ENCODE measurements around the gene PIH1D1. TPM values are rescaled to one million over a fixed set of nuclear protein-coding genes. Genes with fewer than 3 reads are reported as not detected.

Gene PIH1D1
- total RNA-seq, 1 experiment from 2014 or later: 116 TPM

DNA sequence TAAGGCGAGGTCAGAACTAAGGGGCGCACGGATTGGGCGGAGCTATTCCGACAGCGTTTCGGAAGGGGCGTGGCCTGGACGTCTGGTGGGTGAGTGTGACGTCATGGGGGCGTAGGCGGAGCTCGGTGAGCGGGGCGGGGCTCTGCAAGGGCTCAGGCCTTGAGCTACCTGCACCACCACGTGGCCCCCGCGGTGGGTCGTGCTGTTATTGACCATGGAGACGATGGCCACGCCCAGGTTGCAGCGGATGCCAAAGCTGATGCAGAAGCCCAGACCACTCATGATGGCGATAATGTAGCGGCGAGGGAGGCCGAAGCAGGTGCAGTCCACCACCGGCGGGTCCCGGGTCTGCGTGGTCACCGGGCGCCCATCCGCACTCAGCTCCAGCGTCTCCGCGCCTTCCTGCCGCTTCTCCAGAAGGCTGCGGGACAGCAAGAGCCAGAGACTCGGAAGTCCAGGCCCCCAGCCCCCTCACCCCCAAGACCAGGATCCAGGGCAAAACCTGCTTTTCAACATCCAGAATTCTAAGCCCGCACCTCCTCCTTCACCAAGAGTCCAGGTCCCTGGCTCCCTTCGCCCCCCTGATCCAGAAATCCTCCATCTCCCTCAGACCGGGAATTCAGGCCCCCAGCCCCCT lies 15.1 kb downstream of the PIH1D1 start:
- TF ChIP-seq, protein P1, sequence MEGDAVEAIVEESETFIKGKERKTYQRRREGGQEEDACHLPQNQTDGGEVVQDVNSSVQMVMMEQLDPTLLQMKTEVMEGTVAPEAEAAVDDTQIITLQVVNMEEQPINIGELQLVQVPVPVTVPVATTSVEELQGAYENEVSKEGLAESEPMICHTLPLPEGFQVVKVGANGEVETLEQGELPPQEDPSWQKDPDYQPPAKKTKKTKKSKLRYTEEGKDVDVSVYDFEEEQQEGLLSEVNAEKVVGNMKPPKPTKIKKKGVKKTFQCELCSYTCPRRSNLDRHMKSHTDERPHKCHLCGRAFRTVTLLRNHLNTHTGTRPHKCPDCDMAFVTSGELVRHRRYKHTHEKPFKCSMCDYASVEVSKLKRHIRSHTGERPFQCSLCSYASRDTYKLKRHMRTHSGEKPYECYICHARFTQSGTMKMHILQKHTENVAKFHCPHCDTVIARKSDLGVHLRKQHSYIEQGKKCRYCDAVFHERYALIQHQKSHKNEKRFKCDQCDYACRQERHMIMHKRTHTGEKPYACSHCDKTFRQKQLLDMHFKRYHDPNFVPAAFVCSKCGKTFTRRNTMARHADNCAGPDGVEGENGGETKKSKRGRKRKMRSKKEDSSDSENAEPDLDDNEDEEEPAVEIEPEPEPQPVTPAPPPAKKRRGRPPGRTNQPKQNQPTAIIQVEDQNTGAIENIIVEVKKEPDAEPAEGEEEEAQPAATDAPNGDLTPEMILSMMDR (IDR thresholded peaks at IDR 0.05; ENCODE audit: unreplicated experiment): no peak
- POLR2A ChIA-PET: interaction anchor here (0.6 to 1.0 kb wide), 2 partner anchors 12 to 109 kb away, joined by 3 read pairs; no protein-coding TSS in a partner anchor
- CTCF ChIA-PET: interaction anchor here (0.7 kb wide), 3 partner anchors 46 to 168 kb away, joined by 3 to 4 read pairs (median 4); no protein-coding TSS in a partner anchor
- no TSS peak for BruUV-seq (replicated peaks)
- Mint-ChIP-seq H3K4me3 (ENCODE audit: unreplicated experiment) (no peak overlapping the region), H3K27ac (ENCODE audit: low read depth, unreplicated experiment) (no peak overlapping the region), H3K36me3 (ENCODE audit: insufficient read depth, unreplicated experiment) (no peaks in the 10 kb centered on the region), H3K9me3 (ENCODE audit: unreplicated experiment) (no peaks in the 10 kb centered on the region), H3K27me3 (ENCODE audit: insufficient read depth, unreplicated experiment) (peaks cover 52% of the 10 kb centered on the region), H3K4me1 (ENCODE audit: insufficient read depth, unreplicated experiment) (peaks cover 7% of the 10 kb centered on the region)
- no peak for DNase-seq (ENCODE audit: unreplicated experiment)
- intact Hi-C loops (cut with micrococcal nuclease): no loop called here

DNA sequence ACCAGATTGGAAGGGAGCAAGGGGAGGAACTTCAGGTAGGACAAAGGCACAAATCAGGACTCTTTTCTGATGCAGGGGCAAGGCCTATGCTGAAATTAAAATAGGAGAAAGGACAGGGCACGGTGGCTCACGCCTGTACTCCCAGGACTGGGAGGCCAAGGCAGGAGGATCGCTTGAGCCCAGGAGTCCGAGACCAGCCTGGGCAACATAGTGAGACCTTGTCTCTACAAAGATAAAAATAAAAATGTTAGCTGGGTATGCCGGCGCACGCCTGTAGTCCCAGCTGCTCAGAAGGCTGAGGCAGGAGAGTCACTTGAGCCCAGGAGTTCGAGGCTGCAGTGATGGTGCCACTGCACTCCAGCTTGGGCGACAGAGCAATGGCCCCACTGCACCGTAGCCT lies 15.9 kb downstream of the PIH1D1 start:
- Mint-ChIP-seq H3K4me1 (ENCODE audit: insufficient read depth, unreplicated experiment) (peaks cover 3% of the 10 kb centered on the region), H3K9me3 (ENCODE audit: unreplicated experiment) (no peaks in the 10 kb centered on the region), H3K4me3 (ENCODE audit: unreplicated experiment) (no peak overlapping the region), H3K27me3 (ENCODE audit: insufficient read depth, unreplicated experiment) (peaks cover 49% of the 10 kb centered on the region), H3K36me3 (ENCODE audit: insufficient read depth, unreplicated experiment) (no peaks in the 10 kb centered on the region), H3K27ac (ENCODE audit: low read depth, unreplicated experiment) (no peak overlapping the region)
- BruUV-seq (replicated peaks): no TSS peak
- TF ChIP-seq, protein P1 (IDR thresholded peaks at IDR 0.05; ENCODE audit: unreplicated experiment): no peak
- intact Hi-C loops (cut with micrococcal nuclease): no loop called here
- CTCF ChIA-PET: interaction anchor here (0.7 to 1.0 kb wide), 2 partner anchors 42 to 167 kb away, joined by 3 to 4 read pairs; no protein-coding TSS in a partner anchor
- POLR2A ChIA-PET: interaction anchor here (0.6 kb wide), 1 partner anchor 110 kb away, joined by 3 read pairs; no protein-coding TSS in a partner anchor
- no peak for DNase-seq (ENCODE audit: unreplicated experiment)

DNA sequence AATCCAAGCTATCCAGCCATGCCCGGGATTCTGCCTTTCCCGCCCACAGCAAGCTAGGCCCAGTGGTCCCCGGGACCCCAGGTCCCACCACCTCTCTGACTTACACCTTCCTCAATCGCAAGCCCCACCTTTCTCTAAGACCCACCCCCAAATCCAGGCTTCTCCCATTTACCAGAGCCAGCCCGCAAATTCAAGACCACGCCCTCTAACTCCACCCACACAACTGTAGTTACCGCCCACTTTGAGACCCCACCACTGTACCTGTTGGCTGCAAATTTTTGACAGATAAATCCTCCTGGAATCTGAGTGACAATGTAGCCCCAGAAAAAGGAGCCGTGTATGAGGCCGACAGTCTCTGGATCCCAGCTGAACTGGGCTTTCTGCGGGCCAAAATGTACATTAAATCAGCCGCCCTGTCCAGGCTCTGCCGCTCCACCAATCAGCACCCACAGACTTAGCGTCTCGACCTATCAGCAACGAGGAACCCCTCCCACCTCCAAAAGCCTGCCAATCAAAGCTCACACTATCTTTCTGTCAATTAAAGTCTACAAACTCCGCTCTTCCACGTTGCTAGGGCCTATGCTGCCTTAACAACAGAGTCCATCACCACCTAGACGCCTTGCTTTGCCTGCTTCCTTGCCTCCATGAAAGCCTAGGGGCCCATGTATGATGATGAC lies 16.6 kb downstream of the PIH1D1 start:
- peaks cover 49% of the 10 kb centered on the region for H3K27me3 Mint-ChIP-seq (ENCODE audit: insufficient read depth, unreplicated experiment)
- no peaks in the 10 kb centered on the region for H3K36me3 Mint-ChIP-seq (ENCODE audit: insufficient read depth, unreplicated experiment)
- BruUV-seq (replicated peaks): no TSS peak
- no peaks in the 10 kb centered on the region for H3K4me1 Mint-ChIP-seq (ENCODE audit: insufficient read depth, unreplicated experiment)
- no peak overlapping the region for H3K27ac Mint-ChIP-seq (ENCODE audit: low read depth, unreplicated experiment)
- ChIA-PET CTCF (interaction anchor here (1.0 kb wide), 1 partner anchor 42 kb away, joined by 3 read pairs; no protein-coding TSS in a partner anchor), POLR2A (no interaction called here)
- TF ChIP-seq, protein P1 (IDR thresholded peaks at IDR 0.05; ENCODE audit: unreplicated experiment): no peak
- no peaks in the 10 kb centered on the region for H3K9me3 Mint-ChIP-seq (ENCODE audit: unreplicated experiment)
- no peak for DNase-seq (ENCODE audit: unreplicated experiment)
- no peak overlapping the region for H3K4me3 Mint-ChIP-seq (ENCODE audit: unreplicated experiment)
- intact Hi-C loops (cut with micrococcal nuclease): no loop called here

DNA sequence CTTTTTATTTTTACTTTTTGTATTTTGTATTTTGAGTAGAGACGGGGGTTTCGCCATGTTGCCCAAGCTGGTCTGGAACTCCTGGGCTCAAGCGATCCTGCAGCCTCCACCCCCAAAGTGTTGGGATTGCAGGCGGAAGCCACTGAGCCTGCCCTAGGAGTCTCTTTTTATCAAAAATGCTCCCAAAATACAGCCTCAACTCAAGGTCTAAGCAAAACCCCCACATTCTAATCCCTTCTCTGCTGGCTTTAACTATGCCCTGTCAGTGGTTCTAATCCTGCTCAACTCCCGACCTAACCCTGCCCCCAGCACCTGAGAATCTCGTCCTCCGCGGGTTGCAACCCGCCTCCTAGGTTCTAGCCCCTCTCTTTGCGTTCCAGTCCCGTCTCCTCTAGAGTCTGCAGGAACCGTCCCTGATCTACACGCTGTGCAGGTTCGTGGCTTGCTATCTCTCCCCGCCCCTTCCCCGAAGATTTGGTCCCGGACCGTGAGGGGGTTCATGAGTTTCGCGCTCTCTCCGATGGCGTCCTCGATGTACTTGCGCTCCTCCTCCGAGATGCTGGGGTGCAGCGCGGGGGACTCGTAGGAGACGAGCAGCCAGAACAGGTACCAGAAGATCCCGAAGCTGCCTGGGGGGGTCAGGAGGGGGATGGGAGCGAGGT lies 18.2 kb downstream of the PIH1D1 start:
- Mint-ChIP-seq H3K36me3 (ENCODE audit: insufficient read depth, unreplicated experiment) (no peaks in the 10 kb centered on the region), H3K4me3 (ENCODE audit: unreplicated experiment) (no peak overlapping the region), H3K27ac (ENCODE audit: low read depth, unreplicated experiment) (no peak overlapping the region), H3K4me1 (ENCODE audit: insufficient read depth, unreplicated experiment) (no peaks in the 10 kb centered on the region), H3K27me3 (ENCODE audit: insufficient read depth, unreplicated experiment) (peaks cover 43% of the 10 kb centered on the region), H3K9me3 (ENCODE audit: unreplicated experiment) (no peaks in the 10 kb centered on the region)
- intact Hi-C loops (cut with micrococcal nuclease): no loop called here
- no TSS peak for BruUV-seq (replicated peaks)
- no peak for DNase-seq (ENCODE audit: unreplicated experiment)
- ChIA-PET POLR2A (no interaction called here), CTCF (interaction anchor here (0.6 kb wide), 1 partner anchor 208 kb away, joined by 3 read pairs; no protein-coding TSS in a partner anchor)
- TF ChIP-seq, protein P1 (IDR thresholded peaks at IDR 0.05; ENCODE audit: unreplicated experiment): no peak

Measured in MCF 10A (cell line).